Measurements from ENCODE around the gene PHF10.
A peak's percentile ranks its signal among the peaks of the same experiment; 100 is the strongest.

PHF10 gene

DNA sequence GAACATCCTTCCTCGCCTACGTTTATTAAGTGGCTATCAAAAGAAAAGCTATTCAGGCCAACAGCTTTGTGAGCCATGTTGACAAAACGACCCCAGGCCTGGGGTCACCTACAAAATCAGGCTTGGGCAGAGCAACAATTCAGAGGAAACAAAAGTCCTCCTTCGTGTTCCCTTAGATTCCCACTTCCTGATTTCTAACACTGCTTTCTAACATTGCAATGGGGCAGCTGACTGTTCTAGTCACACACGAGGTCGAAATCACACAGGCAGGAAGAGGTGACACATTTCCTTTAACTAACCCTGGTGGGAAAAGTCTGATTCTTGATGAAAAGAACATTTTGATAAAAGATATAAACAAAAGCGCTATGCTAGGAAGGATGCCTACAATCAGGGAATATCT lies 54.4 kb downstream of the PHF10 start:
- no peak for DNase-seq

DNA sequence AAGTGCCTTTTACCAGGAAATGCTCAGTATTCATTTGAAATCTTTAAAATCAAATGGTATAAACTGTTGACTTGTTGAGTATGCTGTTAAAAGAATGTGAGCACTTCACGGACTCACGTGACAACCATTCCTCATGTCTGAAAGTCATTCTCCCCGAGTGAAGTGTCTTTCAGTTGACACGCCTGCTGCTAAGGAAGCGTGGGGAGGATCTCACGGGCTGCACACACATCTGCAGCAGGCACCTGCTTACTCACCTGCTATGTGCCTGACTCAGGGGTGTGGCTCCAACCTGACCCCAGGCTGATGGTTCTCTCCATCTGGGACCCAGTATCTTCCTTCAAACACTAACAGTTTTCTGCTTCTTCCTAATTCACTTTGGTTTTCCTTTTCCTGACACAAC lies 55.2 kb downstream of the PHF10 start:
- DNase-seq = no peak

DNA sequence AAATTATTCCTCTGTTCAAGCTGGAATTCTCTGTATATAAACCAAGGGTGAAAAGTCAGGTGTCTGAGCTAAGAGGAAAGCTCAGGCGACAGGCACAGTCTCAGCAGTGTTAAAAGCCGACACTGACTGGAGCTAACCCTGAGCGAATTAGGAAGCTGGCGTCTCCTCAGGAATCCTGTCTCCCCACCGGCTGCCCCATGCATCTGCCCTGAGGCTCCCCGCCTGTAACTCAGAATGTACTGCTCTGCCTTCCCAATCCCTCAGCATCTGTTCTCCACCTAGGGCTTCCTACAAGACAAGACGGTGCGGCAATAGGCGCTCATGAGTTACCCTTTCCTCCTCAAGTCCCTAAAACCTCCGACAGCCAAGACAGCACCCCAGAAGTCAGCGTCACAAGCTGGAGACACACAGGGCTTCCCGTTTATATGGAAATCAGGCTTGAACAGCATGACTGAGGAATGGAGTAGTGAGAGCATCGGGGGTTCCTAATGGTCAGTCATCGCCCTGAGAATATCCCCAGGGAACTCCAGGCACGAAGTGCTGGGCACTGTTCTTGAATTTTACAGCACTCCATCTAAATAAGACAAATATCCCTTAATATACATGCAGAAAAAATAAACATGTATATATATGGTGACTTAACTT lies 56.0 kb downstream of the PHF10 start:
- no peak for DNase-seq

DNA sequence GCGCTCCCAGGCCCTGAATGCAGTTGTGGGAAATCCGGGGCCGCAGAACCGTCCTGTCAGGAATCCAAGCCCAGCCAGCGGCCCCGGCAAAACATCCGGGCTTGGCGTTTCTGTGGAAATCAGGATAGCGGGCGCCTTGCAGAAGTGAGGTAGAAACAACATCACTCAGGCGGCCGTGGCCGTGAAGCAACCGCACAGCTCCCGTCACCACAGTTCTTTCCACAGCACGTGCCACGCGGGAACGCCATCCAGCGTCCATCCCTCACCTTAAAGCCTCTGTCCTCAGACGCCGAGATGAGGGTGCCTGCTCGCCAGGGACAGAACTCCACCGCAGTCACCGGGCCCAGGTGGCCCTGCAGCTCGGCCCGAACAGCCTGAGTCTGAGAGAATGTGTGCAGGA lies 56.6 kb downstream of the PHF10 start:
- no peak for DNase-seq

DNA sequence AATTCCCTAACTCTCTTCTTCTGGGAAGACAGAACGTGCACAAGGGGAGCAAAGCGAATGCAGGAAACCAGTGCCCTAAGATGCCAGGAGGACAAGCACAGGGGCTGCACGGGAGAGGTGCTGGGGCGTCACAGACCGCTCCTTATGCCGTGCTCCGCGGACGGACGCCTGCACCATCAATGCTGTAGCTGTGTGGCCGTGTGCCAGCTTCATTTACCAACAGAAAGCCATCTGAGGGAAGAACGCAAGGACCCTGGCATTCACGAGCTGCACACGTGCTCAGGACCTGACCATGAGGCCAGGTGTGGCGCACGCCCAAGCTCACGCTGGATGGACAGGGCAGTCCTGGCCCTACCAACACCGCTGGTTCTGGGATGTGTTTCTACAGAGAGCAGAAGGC lies 57.9 kb downstream of the PHF10 start:
- DNase-seq = no peak

DNA sequence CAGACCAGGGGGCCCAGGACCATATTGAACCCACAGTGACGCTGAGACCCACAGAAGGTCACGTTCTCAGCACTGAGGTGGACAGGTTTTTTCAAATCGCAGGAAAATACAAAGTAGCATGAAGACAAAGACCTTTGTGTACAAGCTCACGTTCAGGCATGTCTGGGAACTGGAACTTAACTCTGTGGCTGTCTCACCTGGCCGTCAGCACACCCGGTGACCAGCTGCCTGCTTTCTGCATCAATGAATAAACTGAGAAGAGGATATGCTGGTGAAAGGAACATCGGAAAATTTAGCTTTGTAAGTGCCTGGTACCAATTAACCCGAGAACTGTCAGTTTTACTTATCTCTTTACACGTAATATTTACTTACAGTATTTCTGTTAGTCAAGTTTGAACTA lies 59.0 kb downstream of the PHF10 start:
- DNase-seq = no peak

DNA sequence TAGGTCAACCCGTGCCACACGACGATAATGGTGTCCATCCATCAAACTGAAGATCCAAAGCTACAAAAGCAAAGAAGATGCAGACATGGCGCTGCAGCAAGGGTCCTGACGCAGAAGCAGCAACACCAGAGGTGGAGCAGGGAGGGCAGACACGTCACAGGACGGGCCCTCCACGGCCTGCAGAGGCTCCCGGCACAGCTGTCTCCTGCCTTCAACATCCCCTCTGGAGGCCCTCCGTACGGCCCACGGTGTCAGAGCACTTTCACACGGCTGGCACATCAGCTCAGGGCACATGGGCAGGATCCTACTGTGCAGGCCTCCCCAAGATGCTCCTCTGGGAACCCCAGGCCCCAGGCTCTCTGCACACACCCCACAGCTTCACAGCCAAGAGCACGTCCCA lies 60.1 kb downstream of the PHF10 start:
- DNase-seq = no peak

DNA sequence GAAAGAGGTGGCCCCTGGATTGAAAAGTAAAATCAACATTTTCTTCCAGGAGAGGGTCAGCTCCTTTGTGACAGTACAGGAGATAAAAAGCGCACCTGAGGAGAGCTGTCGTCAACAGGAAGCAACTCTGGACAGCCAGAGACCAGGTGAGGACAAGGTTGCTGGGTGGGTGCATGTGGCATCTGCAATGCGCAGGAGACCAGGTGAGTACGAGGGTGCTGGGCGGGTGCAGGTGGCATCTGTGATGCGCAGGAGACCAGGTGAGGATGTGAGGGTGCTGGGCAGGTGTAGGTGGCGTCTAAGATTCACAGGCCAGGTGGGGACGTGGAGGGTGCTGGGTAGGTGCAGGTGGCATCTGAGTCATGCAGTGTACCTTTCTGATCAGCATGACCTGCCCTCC lies 60.8 kb downstream of the PHF10 start:
- DNase-seq = no peak

DNA sequence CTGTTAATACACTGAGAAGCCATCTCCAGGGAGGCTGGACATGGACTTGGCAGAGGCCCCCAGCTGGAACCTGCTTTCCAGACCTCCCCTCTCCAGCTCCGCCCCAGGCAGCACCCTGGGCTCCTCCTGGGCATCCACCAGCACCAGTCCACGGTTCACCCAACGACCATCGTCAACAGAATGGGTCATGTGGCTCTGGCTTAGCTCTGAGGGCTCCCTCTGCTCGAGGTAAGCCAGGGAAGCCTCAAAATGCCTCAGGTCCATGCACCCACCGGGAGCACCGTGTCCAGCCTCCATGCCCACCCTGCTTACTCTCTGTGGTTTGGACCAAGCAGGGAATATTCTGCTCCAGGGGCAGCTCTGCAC lies 62.9 kb downstream of the PHF10 start:
- no peak for DNase-seq

DNA sequence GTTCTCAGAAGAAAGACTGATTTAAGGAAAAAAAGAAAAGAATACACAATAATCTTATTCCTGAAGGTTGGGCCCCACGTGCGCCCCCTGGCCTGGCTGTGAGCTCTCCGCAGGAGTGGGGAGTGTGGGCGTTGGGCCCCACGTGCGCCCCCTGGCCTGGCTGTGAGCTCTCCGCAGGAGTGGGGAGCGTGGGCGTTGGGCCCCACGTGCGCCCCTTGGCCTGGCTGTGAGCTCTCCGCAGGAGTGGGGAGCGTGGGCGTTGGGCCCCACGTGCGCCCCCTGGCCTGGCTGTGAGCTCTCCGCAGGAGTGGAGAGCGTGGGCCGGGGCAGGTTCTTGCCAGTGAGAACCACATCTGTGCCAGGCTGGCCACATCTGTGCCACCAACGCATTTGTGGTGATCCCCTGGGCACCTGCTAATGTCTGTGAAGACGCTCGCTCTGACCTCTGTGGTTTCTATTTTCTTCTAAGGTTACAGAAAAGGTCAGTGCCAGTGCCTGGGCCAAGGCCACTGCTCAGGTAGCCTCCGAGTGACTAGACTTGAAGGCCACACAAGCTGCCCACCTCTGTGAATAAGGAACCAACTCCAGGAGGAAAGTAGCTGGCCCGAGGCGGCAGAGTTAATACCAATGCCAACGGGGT lies 63.4 kb downstream of the PHF10 start:
- DNase-seq = no peak

DNA sequence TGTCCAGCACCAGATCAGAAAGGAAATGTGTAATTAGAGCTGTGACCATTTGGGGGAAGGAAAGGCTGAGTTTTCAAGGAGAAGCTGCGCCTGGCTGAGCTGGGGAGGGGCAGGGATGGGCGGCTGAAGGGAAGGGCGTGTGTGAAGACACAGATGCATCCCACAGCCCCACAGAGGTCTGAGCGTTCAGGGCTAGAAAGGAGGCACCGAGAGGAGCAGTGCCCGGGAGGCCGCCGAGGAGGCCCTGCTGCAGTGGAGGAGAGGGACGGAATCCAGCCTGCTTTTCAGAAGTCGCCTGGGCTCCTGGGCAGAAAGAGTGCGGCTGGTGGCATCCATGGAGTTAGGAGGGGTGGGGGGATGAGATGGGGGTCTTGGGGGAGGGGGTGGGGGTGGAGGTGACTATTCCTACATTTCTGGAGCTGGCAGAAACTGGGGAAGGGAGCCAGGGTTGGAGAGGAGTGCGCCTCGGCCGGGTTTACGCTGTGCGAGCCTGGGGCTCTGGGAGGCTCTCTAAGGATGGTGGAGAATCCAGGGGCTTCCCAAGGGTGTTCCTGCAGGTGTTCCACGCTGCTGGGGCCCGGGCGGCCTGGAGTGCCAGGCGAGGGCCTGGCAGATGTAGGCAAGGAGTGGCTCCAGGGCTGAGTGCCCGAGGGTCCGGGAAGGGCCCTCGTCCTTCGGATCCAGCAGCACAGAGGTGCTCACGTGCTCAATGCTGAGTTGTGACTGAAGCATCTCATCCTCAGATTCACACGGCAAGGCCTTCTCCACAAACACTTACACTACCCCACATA lies 64.3 kb downstream of the PHF10 start:
- DNase-seq = no peak

DNA sequence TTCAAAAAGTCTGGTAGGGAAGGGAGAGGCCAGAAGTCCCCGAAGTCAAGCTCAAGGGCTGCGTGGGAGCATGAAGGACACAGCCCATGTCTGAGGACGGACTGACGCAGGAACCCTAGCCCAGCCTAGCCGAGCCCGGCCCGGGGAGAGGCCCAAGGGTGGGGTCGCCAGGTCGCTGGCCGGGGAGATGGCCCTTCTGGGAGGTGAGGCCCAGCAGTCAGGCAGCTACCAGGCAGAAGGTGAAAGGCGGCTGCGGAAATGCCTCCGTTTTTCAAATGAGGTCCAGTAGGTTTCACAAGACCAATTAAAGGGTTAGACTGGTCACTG lies 67.1 kb downstream of the PHF10 start:
- DNase-seq = no peak

DNA sequence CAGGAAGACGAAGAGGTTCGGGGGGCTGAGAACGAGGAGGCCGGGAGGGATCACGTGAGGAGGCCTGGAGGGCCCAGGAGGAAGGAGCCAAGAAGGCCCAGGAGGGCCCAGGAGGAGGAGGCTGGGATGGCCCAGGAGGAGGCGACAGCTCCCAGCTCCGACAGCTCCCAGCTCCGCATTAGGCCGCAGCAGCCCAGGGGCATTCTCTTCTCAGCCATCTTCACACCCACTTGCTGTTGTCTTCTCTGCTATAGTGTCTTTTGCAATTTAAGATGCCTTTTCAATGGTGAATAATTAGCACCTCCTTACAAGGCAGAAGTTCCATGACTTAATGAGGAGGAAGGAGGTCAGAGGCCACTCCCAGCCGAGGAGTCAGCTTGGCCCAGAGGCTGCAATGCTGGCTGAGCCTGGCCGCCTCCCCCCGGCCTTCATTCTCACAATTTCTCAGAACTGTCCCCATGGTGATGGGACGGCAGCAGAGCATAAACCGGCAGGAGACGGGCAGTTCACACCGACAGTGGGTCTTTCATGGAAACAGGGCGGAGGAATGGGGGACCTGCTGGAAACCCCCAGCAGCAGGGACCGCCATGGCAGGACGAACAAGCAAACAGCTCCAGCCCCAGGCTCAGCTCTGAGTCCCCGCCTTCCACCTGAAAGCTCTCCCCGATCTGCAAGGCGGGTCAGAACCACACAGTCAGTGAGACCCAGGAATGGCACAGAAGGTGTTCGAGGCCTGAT lies 67.6 kb downstream of the PHF10 start:
- no peak for DNase-seq

DNA sequence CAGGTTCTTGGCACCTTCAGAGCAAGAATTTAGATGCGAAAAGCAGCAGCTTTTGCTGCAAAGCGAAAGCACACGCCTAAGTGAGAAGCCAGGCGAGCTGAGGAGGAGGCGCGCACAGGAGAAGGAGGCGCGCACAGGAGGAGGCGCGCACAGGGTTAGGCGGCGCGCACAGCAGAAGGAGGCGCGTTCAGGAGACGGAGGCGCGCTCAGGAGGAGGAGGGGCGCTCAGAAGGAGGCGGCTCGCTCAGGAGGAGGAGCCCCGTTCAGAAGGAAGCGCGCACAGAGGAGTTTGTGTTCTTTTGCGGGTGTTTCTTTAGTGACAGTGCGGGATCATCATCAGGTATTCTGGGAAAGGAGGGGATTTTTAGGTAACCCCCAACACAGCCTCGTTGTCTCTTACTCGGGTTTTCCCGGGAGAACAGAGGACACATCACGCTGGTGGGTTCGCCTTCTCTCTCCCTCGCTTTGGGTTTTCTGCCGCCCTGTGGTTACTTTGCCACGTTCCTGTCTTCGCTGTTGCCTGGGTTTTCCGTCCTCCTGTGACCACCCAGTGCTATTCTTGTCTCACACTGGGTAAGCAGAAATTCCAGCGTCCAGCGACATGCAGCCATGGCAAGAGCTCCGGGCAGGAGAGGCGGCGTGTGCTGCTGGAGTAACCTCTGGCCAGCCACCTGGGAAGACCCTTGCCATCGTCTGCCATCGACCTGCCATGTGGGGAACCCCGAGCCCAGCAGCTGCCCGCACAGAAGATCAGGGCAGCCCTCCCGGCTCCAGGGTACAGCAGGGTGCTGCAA lies 69.5 kb downstream of the PHF10 start:
- peak; percentile 34 to 90 (median 62) for DNase-seq
